ENCODE measurements around the gene SUN2. TPM values are rescaled to one million over a fixed set of nuclear protein-coding genes. Genes with fewer than 3 reads are reported as not detected.
A peak's percentile ranks its signal among the peaks of the same experiment; 100 is the strongest.

The SUN2 gene
- total RNA-seq, 1 experiment from 2014 or later, result 45.1 TPM

DNA sequence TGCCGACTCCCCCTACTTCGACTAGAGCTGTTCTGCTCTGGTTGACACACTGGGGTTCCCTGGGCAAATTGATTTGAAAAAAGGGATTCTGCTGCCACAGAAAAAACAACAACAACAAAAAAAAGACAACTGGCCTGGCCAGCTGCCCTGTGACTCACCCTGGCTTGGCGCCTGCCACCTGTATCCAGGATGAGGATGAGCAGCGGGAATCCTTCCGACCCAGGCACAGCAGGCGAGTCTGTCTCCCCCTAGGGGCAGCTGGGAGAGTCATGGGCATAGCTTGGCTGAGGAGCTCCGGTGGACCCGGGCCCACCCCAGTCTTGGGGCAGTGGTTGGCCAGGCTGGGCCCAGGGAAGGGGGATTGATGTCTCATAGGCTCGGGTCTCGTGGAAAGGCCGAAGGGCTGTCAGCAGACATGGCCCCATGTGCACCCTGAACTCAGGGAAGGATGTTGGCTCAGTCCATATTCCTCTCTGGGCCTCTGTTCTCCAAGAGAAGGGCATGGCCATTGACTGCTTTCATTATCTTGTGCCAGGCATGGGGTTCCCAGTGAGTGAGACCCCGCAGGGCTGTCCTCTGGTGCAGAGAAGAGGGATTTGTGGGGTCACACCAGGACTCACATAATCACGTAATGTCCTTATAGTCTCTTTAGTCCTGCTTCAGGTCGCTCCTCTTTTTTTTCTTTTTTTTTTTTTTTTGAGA lies 10.4 kb upstream of the SUN2 start:
- Histone ChIP-seq H3K36me3 (ENCODE audit: control insufficient read depth, insufficient read depth, low read length) (no peaks in the 10 kb centered on the region), H3K4me1 (ENCODE audit: control insufficient read depth, insufficient read depth, low read length) (no peaks in the 10 kb centered on the region; the same call in 1 of the 2 replicates), H3K27me3 (ENCODE audit: control insufficient read depth, insufficient read depth, low read length) (no peaks in the 10 kb centered on the region), H3K4me3 (ENCODE audit: low read depth in 2 of 2, low read length in 2 of 2) (no peak overlapping the region), H3K9me3 (ENCODE audit: control insufficient read depth, insufficient read depth, low read depth, low read length) (no peaks in the 10 kb centered on the region), H3K27ac (ENCODE audit: low read length) (no peak overlapping the region)
- ATAC-seq (peak; percentile 71), DNase-seq (ENCODE audit: low read depth, low spot score) (no peak)
- no peak for TF ChIP-seq POLR2AphosphoS5 (IDR thresholded peaks at IDR 0.05; ENCODE audit: low read depth, low read length)
- TF ChIP-seq TCF7L2 (IDR thresholded peaks at IDR 0.05; ENCODE audit: low read depth, low read length), result no peak
- TF ChIP-seq, protein P1, sequence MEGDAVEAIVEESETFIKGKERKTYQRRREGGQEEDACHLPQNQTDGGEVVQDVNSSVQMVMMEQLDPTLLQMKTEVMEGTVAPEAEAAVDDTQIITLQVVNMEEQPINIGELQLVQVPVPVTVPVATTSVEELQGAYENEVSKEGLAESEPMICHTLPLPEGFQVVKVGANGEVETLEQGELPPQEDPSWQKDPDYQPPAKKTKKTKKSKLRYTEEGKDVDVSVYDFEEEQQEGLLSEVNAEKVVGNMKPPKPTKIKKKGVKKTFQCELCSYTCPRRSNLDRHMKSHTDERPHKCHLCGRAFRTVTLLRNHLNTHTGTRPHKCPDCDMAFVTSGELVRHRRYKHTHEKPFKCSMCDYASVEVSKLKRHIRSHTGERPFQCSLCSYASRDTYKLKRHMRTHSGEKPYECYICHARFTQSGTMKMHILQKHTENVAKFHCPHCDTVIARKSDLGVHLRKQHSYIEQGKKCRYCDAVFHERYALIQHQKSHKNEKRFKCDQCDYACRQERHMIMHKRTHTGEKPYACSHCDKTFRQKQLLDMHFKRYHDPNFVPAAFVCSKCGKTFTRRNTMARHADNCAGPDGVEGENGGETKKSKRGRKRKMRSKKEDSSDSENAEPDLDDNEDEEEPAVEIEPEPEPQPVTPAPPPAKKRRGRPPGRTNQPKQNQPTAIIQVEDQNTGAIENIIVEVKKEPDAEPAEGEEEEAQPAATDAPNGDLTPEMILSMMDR (IDR thresholded peaks at IDR 0.05), result peak; percentile 88
- no peak for TF ChIP-seq SIN3A (IDR thresholded peaks at IDR 0.05; ENCODE audit: borderline replicate concordance, insufficient read depth, low read depth, low read length)
- TF ChIP-seq, protein P2, sequence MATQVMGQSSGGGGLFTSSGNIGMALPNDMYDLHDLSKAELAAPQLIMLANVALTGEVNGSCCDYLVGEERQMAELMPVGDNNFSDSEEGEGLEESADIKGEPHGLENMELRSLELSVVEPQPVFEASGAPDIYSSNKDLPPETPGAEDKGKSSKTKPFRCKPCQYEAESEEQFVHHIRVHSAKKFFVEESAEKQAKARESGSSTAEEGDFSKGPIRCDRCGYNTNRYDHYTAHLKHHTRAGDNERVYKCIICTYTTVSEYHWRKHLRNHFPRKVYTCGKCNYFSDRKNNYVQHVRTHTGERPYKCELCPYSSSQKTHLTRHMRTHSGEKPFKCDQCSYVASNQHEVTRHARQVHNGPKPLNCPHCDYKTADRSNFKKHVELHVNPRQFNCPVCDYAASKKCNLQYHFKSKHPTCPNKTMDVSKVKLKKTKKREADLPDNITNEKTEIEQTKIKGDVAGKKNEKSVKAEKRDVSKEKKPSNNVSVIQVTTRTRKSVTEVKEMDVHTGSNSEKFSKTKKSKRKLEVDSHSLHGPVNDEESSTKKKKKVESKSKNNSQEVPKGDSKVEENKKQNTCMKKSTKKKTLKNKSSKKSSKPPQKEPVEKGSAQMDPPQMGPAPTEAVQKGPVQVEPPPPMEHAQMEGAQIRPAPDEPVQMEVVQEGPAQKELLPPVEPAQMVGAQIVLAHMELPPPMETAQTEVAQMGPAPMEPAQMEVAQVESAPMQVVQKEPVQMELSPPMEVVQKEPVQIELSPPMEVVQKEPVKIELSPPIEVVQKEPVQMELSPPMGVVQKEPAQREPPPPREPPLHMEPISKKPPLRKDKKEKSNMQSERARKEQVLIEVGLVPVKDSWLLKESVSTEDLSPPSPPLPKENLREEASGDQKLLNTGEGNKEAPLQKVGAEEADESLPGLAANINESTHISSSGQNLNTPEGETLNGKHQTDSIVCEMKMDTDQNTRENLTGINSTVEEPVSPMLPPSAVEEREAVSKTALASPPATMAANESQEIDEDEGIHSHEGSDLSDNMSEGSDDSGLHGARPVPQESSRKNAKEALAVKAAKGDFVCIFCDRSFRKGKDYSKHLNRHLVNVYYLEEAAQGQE (IDR thresholded peaks at IDR 0.05; ENCODE audit: insufficient read depth in 1 of 2, low read depth in 2 of 2, low read length in 1 of 2), result no peak
- BruUV-seq (replicated peaks), result no TSS peak
- ChIA-PET CTCF (interaction anchor here (0.5 kb wide), 1 partner anchor 716 kb away, joined by 5 read pairs; no protein-coding TSS in a partner anchor), POLR2A (no interaction called here)
- in situ Hi-C loops (cut with HindIII; ENCODE audit: low pct_unique_long_range_greater_than_20kb, low sequenced_read_pairs) (no loop called here), intact Hi-C loops (cut with micrococcal nuclease; ENCODE audit: unreplicated experiment) (loop anchor here (5.0 kb wide), 1 partner anchor 96 kb away; no protein-coding TSS in a partner anchor)

DNA sequence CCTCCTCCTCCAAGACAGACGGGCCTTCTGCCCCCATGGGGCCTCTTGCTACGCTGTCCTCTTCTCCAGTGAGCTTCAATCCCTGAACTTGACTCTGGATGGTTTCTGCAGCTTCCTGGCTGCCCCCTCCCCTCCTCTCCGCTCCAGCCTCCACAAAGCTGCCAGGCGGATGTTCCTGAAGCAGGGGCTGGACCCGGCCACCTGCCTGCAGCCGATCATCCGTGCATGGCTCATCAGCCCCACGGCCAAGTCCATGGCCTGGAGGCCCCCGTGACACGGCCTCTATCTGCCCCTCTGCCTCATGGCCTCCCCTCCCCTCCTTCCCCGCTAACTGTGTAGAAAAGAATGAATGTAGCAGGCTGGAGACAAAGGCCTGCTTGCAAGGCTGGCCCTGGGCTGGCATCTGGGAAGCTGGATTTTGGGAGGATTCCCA lies 6.8 kb upstream of the SUN2 start:
- no TSS peak for BruUV-seq (replicated peaks)
- no peak for DNase-seq (ENCODE audit: low read depth, low spot score)
- Histone ChIP-seq H3K9me3 (ENCODE audit: control insufficient read depth, insufficient read depth, low read depth, low read length) (no peaks in the 10 kb centered on the region), H3K36me3 (ENCODE audit: control insufficient read depth, insufficient read depth, low read length) (no peaks in the 10 kb centered on the region), H3K4me1 (ENCODE audit: control insufficient read depth, insufficient read depth, low read length) (no peaks in the 10 kb centered on the region; the same call in 1 of the 2 replicates), H3K27ac (ENCODE audit: low read length) (no peak overlapping the region), H3K4me3 (ENCODE audit: low read depth in 2 of 2, low read length in 2 of 2) (no peak overlapping the region), H3K27me3 (ENCODE audit: control insufficient read depth, insufficient read depth, low read length) (no peaks in the 10 kb centered on the region)
- ChIA-PET CTCF (interaction anchor here (0.6 to 0.7 kb wide), 2 partner anchors 47 to 190 kb away, joined by 4 to 8 read pairs; no protein-coding TSS in a partner anchor), POLR2A (no interaction called here)
- TF ChIP-seq POLR2AphosphoS5 (IDR thresholded peaks at IDR 0.05; ENCODE audit: low read depth, low read length) (no peak), TCF7L2 (IDR thresholded peaks at IDR 0.05; ENCODE audit: low read depth, low read length) (no peak), SIN3A (IDR thresholded peaks at IDR 0.05; ENCODE audit: borderline replicate concordance, insufficient read depth, low read depth, low read length) (no peak)
- TF ChIP-seq, protein P2 (IDR thresholded peaks at IDR 0.05; ENCODE audit: insufficient read depth in 1 of 2, low read depth in 2 of 2, low read length in 1 of 2), result no peak
- TF ChIP-seq, protein P1 (IDR thresholded peaks at IDR 0.05), result no peak
- ATAC-seq, result no peak
- in situ Hi-C loops (cut with HindIII; ENCODE audit: low pct_unique_long_range_greater_than_20kb, low sequenced_read_pairs) (no loop called here), intact Hi-C loops (cut with micrococcal nuclease; ENCODE audit: unreplicated experiment) (no loop called here)
